BLaER1 treated with 17β-estradiol and CSF1 and Interleukin-3, amounts not matched to agents 10 nM and 100 nM (cell line): ENCODE data around the gene ACTR1B.

ENCODE experiments used
- H3K27ac ChIP-seq, 11 experiments: shearing (Covaris generic); formaldehyde crosslinking; 2 replicates each; pipeline ENCODE4 v1.8.1; 2022
- H3K27me3 ChIP-seq, 11 experiments: shearing (Covaris generic); formaldehyde crosslinking; 2 replicates each; pipeline ENCODE4 v1.8.1; 2022
- H3K36me3 ChIP-seq, 11 experiments: shearing (Covaris generic); formaldehyde crosslinking; 2 replicates each; pipeline ENCODE4 v1.8.1; 2022
- H3K4me1 ChIP-seq, 10 experiments: shearing (Covaris generic); formaldehyde crosslinking; 2 replicates each; pipeline ENCODE4 v1.8.1; 2022
- H3K4me2 ChIP-seq, 11 experiments: shearing (Covaris generic); formaldehyde crosslinking; 2 replicates each; pipeline ENCODE4 v1.8.1; 2022
- H3K4me3 ChIP-seq, 10 experiments: shearing (Covaris generic); formaldehyde crosslinking; 2 replicates each; pipeline ENCODE4 v1.8.1; 2022
- H3K9ac ChIP-seq, 11 experiments: shearing (Covaris generic); formaldehyde crosslinking; 2 replicates each; pipeline ENCODE4 v1.8.1; 2022
- H3K9me3 ChIP-seq, 11 experiments: shearing (Covaris generic); formaldehyde crosslinking; replicated peaks in 1 of 11; 2 replicates each; pipeline ENCODE4 v1.8.1; 2022
- H4K20me1 ChIP-seq, 11 experiments: shearing (Covaris generic); formaldehyde crosslinking; 2 replicates each; pipeline ENCODE4 v1.8.1; 2022
- Cebpa-rat ChIP-seq, 11 experiments: shearing (Covaris generic); IDR thresholded peaks; 2 replicates each; pipeline ENCODE4 v1.8.1; 2022

ACTR1B gene

DNA sequence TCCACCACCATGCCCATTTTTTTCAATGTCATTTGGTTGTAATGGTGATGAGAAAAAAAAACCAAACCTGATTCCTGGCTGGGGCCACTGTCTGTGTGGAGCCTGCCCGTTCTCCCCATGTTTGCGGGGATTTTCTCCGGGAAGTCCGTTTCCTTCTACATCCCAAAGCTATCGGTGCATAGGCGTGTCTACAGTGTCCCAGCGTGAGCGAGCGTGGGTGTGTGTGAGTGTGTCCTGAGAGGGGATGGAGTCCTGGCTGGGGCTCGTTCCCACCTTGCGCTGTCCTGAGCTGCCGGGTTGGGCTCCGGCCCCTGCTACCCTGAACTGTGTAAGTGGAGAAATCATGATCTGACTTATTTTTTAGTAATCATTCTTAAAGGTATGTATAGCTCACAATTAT lies 42.3 kb upstream of the ACTR1B start:
- Histone ChIP-seq H3K36me3 (no peaks in the 10 kb centered on the region), H3K27ac (no peak overlapping the region), H3K4me1 (peaks cover 52 to 93% (median 88%) of the 10 kb centered on the region in 10 experiments), H3K9ac (no peak overlapping the region), H3K9me3 (no peaks in the 10 kb centered on the region), H3K4me2 (peak overlapping the region in 10 of 11 experiments; percentile 12 to 83 (median 63); a peak in 19 of 22 replicates), H4K20me1 (no peaks in the 10 kb centered on the region), H3K4me3 (no peak overlapping the region), H3K27me3 (no peaks in the 10 kb centered on the region)
- TF ChIP-seq Cebpa-rat (IDR thresholded peaks at IDR 0.05): no peak

DNA sequence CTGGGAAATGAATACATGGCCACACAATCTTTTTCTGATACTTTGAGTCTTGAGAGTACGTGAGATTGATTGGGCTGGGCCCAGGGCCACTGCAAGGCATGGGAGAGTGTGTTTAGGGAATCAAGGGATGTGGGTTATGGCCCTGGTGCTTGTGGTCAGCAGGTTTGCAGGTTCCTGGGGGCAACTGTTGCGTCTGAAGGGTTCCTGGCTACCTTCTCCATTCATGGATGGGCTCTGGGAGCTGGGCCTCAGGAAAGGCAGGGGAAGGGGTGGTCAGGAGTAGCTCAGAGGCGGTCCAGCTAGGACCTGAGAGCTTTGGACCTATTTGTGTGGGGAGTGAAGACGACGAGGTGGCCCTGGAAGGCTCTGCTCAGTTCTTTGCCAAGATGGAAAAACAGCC lies 41.1 kb upstream of the ACTR1B start:
- H4K20me1 ChIP-seq: no peaks in the 10 kb centered on the region
- no peaks in the 10 kb centered on the region for H3K36me3 ChIP-seq
- H3K9me3 ChIP-seq: no peaks in the 10 kb centered on the region
- H3K27ac ChIP-seq: 0 out of 22 replicates have a peak overlapping the region, but pooled peaks of 1 of the 11 experiments have one; percentile 6
- peaks cover 54 to 93% (median 89%) of the 10 kb centered on the region in 10 experiments for H3K4me1 ChIP-seq
- no peak overlapping the region for H3K9ac ChIP-seq
- no peak for TF ChIP-seq Cebpa-rat (IDR thresholded peaks at IDR 0.05)
- no peaks in the 10 kb centered on the region for H3K27me3 ChIP-seq
- H3K4me2 ChIP-seq: peak overlapping the region in 10 of 11 experiments; percentile 2 to 94 (median 42); a peak in 12 of 22 replicates
- no peak overlapping the region for H3K4me3 ChIP-seq

DNA sequence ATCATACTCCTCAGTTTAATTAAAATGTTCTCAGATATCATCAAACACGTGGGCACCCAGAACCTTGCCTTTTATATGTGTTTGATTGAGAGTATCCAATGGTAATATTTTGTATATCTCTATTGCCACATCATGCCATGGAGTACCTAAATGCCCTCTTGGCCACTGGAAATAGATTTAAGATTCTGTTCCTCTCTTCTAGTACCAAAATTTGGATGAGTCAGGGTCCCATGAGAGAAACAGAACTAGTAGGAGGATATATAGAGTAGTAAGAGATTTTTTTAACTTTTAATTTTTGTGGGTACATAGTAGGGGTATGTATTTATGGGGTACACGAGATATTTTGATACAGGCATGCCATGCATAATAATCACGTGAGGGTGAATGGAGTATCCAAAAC lies 39.9 kb upstream of the ACTR1B start:
- no peak overlapping the region for H3K4me3 ChIP-seq
- H3K36me3 ChIP-seq: no peaks in the 10 kb centered on the region
- no peak overlapping the region for H3K9ac ChIP-seq
- H3K27me3 ChIP-seq: no peaks in the 10 kb centered on the region
- no peaks in the 10 kb centered on the region for H3K9me3 ChIP-seq
- H4K20me1 ChIP-seq: no peaks in the 10 kb centered on the region
- H3K4me2 ChIP-seq: peak overlapping the region; percentile 2 to 94 (median 79); a peak in 16 of 22 replicates
- TF ChIP-seq Cebpa-rat (IDR thresholded peaks at IDR 0.05): no peak
- H3K4me1 ChIP-seq: peaks cover 54 to 87% (median 84%) of the 10 kb centered on the region in 10 experiments
- H3K27ac ChIP-seq: peak overlapping the region in 4 of 11 experiments; percentile 2 to 77 (median 22); a peak in 1 of 22 replicates

DNA sequence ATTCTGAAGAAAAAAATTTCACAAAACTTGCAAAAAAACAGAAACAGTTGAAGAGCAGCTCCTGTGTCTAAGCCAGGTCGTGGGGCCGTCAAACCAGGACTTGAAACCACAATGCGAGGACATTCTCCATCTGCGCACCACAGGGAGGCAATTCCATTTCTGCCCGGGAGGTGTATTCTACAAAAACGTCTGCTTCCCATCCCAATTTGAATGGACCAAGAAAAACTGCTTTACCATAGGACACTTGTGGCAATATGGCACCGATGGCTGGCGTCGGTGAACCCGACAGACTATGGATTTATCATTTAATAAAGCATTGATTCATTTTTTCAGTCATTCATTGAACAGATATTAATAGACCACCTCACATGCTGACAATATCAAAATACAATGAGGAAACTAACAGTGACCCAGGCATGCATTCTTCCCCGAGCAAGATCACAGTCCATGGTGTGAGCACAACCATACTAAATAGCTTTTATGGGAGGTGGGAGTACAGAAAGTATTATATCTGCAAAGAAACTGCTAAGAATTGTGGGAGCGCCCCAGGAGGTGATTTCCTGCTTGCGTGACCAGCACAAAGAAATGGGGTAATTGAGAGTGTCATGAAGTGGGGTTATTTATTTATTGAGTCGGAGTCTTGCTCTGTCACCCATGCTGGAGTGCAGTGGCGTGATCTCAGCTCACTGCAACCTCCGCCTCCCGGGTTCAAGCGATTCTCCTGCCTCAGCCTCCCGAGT lies 39.1 kb upstream of the ACTR1B start:
- Histone ChIP-seq H3K4me2 (peak overlapping the region; percentile 49 to 94 (median 79)), H3K9me3 (no peaks in the 10 kb centered on the region), H3K4me1 (peaks cover 46 to 79% (median 76%) of the 10 kb centered on the region in 10 experiments), H3K27ac (peak overlapping the region in 8 of 11 experiments; percentile 40 to 77 (median 65); a peak in 15 of 22 replicates), H3K4me3 (no peak overlapping the region), H3K27me3 (no peaks in the 10 kb centered on the region), H4K20me1 (no peaks in the 10 kb centered on the region), H3K9ac (peak overlapping the region in 4 of 11 experiments; percentile 21 to 58 (median 25); a peak in 3 of 22 replicates), H3K36me3 (no peaks in the 10 kb centered on the region)
- no peak for TF ChIP-seq Cebpa-rat (IDR thresholded peaks at IDR 0.05)

DNA sequence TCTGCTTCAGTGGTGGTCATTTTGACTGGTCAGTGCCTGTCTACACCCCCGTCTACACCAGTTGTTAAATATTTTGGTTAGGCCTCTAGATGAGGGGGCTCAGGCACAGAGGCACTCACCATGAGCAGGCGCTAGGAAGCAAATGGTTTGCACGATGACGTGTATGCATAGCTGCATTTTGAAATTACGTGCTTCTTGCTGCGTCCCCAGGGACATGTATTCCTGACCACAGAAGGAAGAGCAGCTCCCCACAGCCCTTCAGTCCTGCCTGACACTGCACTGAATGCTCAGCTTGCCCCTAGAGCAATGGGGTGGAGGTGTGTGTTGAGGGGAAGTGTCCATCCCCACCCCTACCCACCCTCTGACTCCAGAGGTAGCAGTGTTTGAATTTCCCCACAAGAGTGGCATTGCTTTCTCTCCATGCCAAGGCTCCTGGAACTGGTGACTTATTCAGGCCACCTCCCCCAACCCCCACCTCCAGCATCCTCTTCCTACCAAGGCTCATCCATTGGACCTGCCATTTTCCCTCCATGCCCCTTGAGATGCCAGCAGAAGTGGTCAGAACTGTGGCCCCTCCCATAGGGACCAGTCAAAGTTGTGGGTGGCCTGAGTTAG lies 38.1 kb upstream of the ACTR1B start:
- H3K4me3 ChIP-seq: 0 out of 20 replicates have a peak overlapping the region, but pooled peaks of 2 of the 10 experiments have one; percentile 16 to 37
- peak overlapping the region; percentile 64 to 94 (median 79) for H3K4me2 ChIP-seq
- no peaks in the 10 kb centered on the region for H3K9me3 ChIP-seq
- H3K27ac ChIP-seq: peak overlapping the region in 9 of 11 experiments; percentile 28 to 83 (median 75); a peak in 18 of 22 replicates
- H3K9ac ChIP-seq: peak overlapping the region in 9 of 11 experiments; percentile 32 to 74 (median 64); a peak in 17 of 22 replicates
- no peaks in the 10 kb centered on the region for H3K27me3 ChIP-seq
- no peaks in the 10 kb centered on the region for H4K20me1 ChIP-seq
- H3K4me1 ChIP-seq: peaks cover 41 to 72% (median 69%) of the 10 kb centered on the region in 10 experiments
- TF ChIP-seq Cebpa-rat (IDR thresholded peaks at IDR 0.05): peak in 5 of 11 experiments; percentile 27 to 70 (median 39); a peak in 4 of 22 replicates
- H3K36me3 ChIP-seq: no peaks in the 10 kb centered on the region

DNA sequence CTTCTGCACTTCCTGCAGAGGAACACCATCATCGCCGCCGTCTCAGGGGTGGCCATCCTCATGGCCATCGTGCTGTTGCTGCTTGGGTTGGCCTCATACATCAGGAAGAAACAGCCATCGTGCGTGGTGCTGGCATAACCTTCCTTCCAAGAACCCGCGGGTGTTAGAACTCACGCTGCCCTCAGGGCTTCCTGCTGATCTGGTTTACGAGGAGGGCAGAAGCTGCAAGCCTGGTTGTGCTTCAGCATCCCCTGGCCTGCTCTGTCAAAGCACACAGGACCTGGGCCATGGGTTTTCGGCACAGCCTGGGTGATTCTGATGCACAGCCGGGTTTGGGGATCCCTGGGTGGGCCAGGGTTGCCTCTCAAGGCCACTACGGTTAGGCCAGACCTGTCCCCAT lies 37.3 kb upstream of the ACTR1B start:
- H3K4me2 ChIP-seq: peak overlapping the region; percentile 64 to 94 (median 79); a peak in 21 of 22 replicates
- no peaks in the 10 kb centered on the region for H4K20me1 ChIP-seq
- peak overlapping the region in 9 of 11 experiments; percentile 32 to 74 (median 64); a peak in 17 of 22 replicates for H3K9ac ChIP-seq
- peak overlapping the region in 9 of 11 experiments; percentile 28 to 83 (median 75); a peak in 18 of 22 replicates for H3K27ac ChIP-seq
- no peak for TF ChIP-seq Cebpa-rat (IDR thresholded peaks at IDR 0.05)
- no peaks in the 10 kb centered on the region for H3K27me3 ChIP-seq
- H3K36me3 ChIP-seq: no peaks in the 10 kb centered on the region
- H3K4me3 ChIP-seq: no peak overlapping the region
- no peaks in the 10 kb centered on the region for H3K9me3 ChIP-seq
- H3K4me1 ChIP-seq: peaks cover 41 to 72% (median 68%) of the 10 kb centered on the region in 10 experiments

DNA sequence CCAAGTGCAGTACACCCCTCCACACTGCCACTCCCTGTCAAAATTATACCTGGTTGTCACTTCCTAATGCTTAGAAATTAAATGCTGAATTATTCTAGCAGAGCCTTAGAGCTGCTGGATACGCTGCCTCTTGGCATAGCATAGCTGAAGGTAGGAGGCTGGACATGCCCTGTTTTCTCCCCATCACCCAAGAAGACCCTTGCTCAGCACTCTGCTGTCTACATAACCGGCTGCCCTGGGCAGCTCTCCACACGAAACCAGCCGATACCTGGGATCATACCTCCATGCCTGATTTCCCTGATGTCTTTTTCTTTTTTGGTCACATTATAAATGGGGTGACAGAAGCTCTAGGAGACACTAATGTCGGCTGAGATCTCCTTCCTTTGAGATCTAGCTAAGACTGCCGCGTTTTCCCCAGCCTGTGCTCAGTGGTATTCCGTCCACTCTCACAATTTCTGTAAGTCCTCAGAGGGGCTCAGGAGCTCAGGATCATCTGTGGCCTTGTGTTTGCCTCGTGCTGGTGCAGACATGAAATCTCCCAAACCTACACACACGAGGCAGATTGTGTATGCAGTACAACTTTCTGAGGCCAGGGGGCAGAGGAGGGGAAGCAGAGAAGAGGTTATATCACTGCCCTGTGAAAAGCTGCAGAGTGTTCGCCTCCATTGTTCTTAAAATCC lies 36.1 kb upstream of the ACTR1B start:
- Histone ChIP-seq H3K27ac (peak overlapping the region in 7 of 11 experiments; percentile 7 to 76 (median 17); a peak in 7 of 22 replicates), H3K9ac (peak overlapping the region in 7 of 11 experiments; percentile 3 to 33 (median 20); a peak in 7 of 22 replicates), H3K4me1 (peaks cover 38 to 67% (median 62%) of the 10 kb centered on the region in 10 experiments), H3K4me3 (no peak overlapping the region), H3K9me3 (no peaks in the 10 kb centered on the region), H3K27me3 (no peaks in the 10 kb centered on the region), H3K4me2 (peak overlapping the region in 10 of 11 experiments; percentile 36 to 94 (median 80); a peak in 18 of 22 replicates), H4K20me1 (no peaks in the 10 kb centered on the region), H3K36me3 (no peaks in the 10 kb centered on the region)
- no peak for TF ChIP-seq Cebpa-rat (IDR thresholded peaks at IDR 0.05)

DNA sequence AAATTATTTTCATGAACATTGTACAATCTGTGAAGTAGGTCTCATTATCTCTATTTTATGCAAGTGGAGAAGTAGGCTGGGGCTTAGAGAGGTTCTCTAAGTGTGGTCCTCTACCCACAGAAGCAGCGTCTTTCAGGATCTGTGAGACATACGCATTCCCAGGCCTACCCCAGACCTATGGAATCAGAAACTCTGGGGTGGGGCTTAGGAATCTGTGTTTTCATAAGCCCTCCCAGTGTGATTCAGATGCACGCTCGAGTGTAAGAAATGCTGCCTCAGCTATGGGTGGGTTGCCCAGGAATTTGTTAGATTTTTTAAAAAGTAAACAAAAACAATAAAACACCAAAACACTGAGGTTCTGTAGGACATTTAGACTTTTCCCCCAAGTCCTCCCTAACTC lies 34.7 kb upstream of the ACTR1B start:
- no peaks in the 10 kb centered on the region for H4K20me1 ChIP-seq
- H3K9ac ChIP-seq: peak overlapping the region in 1 of 11 experiments; percentile 15; a peak in 1 of 22 replicates
- H3K36me3 ChIP-seq: no peaks in the 10 kb centered on the region
- H3K4me1 ChIP-seq: peaks cover 24 to 54% (median 48%) of the 10 kb centered on the region in 10 experiments
- no peak overlapping the region for H3K27ac ChIP-seq
- no peaks in the 10 kb centered on the region for H3K27me3 ChIP-seq
- no peak overlapping the region for H3K4me2 ChIP-seq
- H3K9me3 ChIP-seq: no peaks in the 10 kb centered on the region
- no peak for TF ChIP-seq Cebpa-rat (IDR thresholded peaks at IDR 0.05)
- H3K4me3 ChIP-seq: no peak overlapping the region
